ENCODE data around the gene CHD5. TPM values are rescaled to one million over a fixed set of nuclear protein-coding genes. Genes with fewer than 3 reads are reported as not detected.

The CHD5 gene
- total and polyA plus RNA-seq, 2 of the 13 experiments (the other 11 are each of a cell fraction or from before 2014, with no cell fraction given), result 0.02 to 0.21 TPM

- TF ChIP-seq, protein P1, sequence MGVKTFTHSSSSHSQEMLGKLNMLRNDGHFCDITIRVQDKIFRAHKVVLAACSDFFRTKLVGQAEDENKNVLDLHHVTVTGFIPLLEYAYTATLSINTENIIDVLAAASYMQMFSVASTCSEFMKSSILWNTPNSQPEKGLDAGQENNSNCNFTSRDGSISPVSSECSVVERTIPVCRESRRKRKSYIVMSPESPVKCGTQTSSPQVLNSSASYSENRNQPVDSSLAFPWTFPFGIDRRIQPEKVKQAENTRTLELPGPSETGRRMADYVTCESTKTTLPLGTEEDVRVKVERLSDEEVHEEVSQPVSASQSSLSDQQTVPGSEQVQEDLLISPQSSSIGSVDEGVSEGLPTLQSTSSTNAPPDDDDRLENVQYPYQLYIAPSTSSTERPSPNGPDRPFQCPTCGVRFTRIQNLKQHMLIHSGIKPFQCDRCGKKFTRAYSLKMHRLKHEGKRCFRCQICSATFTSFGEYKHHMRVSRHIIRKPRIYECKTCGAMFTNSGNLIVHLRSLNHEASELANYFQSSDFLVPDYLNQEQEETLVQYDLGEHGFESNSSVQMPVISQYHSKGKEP (CRISPR knock-in tag; IDR thresholded peaks at IDR 0.05), result no peak
- TF ChIP-seq SNAI1 (CRISPR knock-in tag; IDR thresholded peaks at IDR 0.05; ENCODE audit: borderline replicate concordance), result peak; percentile 82; the same call in 1 of the 2 replicates
- peak; percentile 83; the same call in 1 of the 2 replicates for TF ChIP-seq ZNF782 (CRISPR knock-in tag; IDR thresholded peaks at IDR 0.05; ENCODE audit: borderline replicate concordance)
- peak; percentile 87 for TF ChIP-seq KDM5B (CRISPR knock-in tag; IDR thresholded peaks at IDR 0.05; ENCODE audit: borderline replicate concordance)
- peak; percentile 59 for TF ChIP-seq HNRNPLL (IDR thresholded peaks at IDR 0.05; ENCODE audit: low read depth, low read length, poor library complexity, severe bottlenecking)
- peak; percentile 82; the same call in 1 of the 2 replicates for TF ChIP-seq ZNF766 (CRISPR knock-in tag; IDR thresholded peaks at IDR 0.05; ENCODE audit: borderline replicate concordance)
- peak; percentile 59 for TF ChIP-seq ISL2 (CRISPR knock-in tag; IDR thresholded peaks at IDR 0.05)
- no peak for TF ChIP-seq PHB2 (IDR thresholded peaks at IDR 0.05; ENCODE audit: partially characterized antibody)
Observed at GRCh38 chr1:6205849-6206519, 25.9 kb upstream of the CHD5 start, which contains the start of gene RNF207 (continued).

- H3K4me3 ChIP-seq (replicated peaks in 1 of 3; ENCODE audit: insufficient read depth in 1 of 3, low read depth in 2 of 3, low read length in 3 of 3), result no peak overlapping the region
- H3K27me3 ChIP-seq (ENCODE audit: control insufficient read depth in 1 of 2, insufficient read depth in 2 of 2, low read length in 2 of 2), result no peaks in the 10 kb centered on the region
- TF ChIP-seq HNF1A (IDR thresholded peaks at IDR 0.05; ENCODE audit: low read depth), result no peak
- no peak for TF ChIP-seq HNF1A (CRISPR knock-in tag; IDR thresholded peaks at IDR 0.05; ENCODE audit: borderline replicate concordance)
- no peak overlapping the region for H3K4me2 ChIP-seq (ENCODE audit: low read depth, low read length)
- H3K27ac ChIP-seq (ENCODE audit: extremely low read length, insufficient read depth, low read length), result no peak overlapping the region
- H3K9ac ChIP-seq (ENCODE audit: insufficient read depth, low read depth, low read length), result no peak overlapping the region
- no TSS peak for BruUV-seq (replicated peaks)
- H3K36me3 ChIP-seq (replicated peaks in 1 of 2; ENCODE audit: control insufficient read depth in 1 of 2, insufficient read depth in 2 of 2, low read length in 2 of 2), result peaks cover 1 to 6% of the 10 kb centered on the region in 2 experiments; a peak in 3 of 5 replicates
- no peak for DNase-seq (ENCODE audit: low spot score)
- POLR2A ChIA-PET, result interaction anchor here (0.8 kb wide), 1 partner anchor 192 kb away, joined by 3 read pairs; no protein-coding TSS in a partner anchor
- no peak for ATAC-seq
- no peak for FAIRE-seq
- H3K79me2 ChIP-seq (ENCODE audit: insufficient read depth, low read length), result peaks cover 21% of the 10 kb centered on the region
- H3K9me3 ChIP-seq (ENCODE audit: low read length), result no peaks in the 10 kb centered on the region
- no peak overlapping the region for H2AFZ ChIP-seq (ENCODE audit: low read length)
- intact Hi-C loops (cut with micrococcal nuclease; ENCODE audit: unreplicated experiment), result loop anchor here (10.0 kb wide), 1 partner anchor 617 kb away; no protein-coding TSS in a partner anchor
- peaks cover 12% of the 10 kb centered on the region for H4K20me1 ChIP-seq (ENCODE audit: insufficient read depth, low read length)
- CTCF ChIA-PET (ENCODE audit: low intra/inter-chr PET ratio, low total read pairs), result no interaction called here
- WGBS (ENCODE audit: low lambda C conversion rate), result 85% methylated on average over 7 of the region's 7 CpGs
- in situ Hi-C loops (cut with HindIII; ENCODE audit: extremely low pct_ligation_motif_present, low pct_unique_long_range_greater_than_20kb), result no loop called here
- H3K4me1 ChIP-seq (ENCODE audit: insufficient read depth, low read length), result peaks cover 36% of the 10 kb centered on the region
Observed at GRCh38 chr1:6202256-6202655, 22.1 kb upstream of the CHD5 start.

All from HepG2 (cell line).